Measurements from ENCODE around the gene ZNRF3.

- TF ChIP-seq CTCF (IDR thresholded peaks at IDR 0.05) (no peak), EZH2 (IDR thresholded peaks at IDR 0.05) (no peak)
Measured at GRCh38 chr22:28906312-28906711, 22.9 kb downstream of the ZNRF3 start.
